GM12865 (cell line): ENCODE measurements around the gene ZFY.

Experiments used
- DNase-seq: peaks from one replicate; pipeline ENCODE4 v3.0.0; 2010; ENCODE audit warnings: low read depth
- H3K4me3 ChIP-seq: 2 replicates; pipeline ENCODE4 v1.5.1; 2011; ENCODE audit warnings: mild to moderate bottlenecking, low read depth, low read length, control low read depth
- TF ChIP-seq, protein P1 (sequence below): IDR thresholded peaks from 2 replicates; pipeline ENCODE4 v1.5.1; 2011; ENCODE audit warnings: low read length, control low read depth, low read depth, inconsistent platforms; ENCODE audit not compliant: insufficient read depth; ENCODE audit errors: missing control alignments

Gene ZFY

DNA sequence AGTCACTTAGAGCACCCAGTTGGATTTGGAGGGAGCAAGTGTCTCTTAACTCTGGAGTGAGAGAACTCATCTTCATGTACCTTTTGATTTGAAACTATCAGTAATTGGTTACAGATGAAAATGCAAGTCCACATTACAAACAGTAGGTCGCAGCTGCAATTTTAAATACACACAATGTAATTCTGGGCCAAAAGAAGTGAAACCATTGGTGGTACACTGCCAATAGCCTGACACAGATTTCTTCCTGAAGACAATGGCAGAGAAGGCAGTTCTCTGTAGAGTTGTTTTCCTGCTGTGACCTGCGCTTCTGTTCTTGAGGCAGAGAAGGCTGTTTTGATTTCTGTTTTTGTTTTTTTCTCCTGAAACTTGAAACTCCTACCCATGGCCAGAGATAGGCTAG is 86.0 kb downstream of the ZFY start:
- TF ChIP-seq, protein P1, sequence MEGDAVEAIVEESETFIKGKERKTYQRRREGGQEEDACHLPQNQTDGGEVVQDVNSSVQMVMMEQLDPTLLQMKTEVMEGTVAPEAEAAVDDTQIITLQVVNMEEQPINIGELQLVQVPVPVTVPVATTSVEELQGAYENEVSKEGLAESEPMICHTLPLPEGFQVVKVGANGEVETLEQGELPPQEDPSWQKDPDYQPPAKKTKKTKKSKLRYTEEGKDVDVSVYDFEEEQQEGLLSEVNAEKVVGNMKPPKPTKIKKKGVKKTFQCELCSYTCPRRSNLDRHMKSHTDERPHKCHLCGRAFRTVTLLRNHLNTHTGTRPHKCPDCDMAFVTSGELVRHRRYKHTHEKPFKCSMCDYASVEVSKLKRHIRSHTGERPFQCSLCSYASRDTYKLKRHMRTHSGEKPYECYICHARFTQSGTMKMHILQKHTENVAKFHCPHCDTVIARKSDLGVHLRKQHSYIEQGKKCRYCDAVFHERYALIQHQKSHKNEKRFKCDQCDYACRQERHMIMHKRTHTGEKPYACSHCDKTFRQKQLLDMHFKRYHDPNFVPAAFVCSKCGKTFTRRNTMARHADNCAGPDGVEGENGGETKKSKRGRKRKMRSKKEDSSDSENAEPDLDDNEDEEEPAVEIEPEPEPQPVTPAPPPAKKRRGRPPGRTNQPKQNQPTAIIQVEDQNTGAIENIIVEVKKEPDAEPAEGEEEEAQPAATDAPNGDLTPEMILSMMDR = no peak
- H3K4me3 ChIP-seq = no peak overlapping the region
- no peak for DNase-seq

DNA sequence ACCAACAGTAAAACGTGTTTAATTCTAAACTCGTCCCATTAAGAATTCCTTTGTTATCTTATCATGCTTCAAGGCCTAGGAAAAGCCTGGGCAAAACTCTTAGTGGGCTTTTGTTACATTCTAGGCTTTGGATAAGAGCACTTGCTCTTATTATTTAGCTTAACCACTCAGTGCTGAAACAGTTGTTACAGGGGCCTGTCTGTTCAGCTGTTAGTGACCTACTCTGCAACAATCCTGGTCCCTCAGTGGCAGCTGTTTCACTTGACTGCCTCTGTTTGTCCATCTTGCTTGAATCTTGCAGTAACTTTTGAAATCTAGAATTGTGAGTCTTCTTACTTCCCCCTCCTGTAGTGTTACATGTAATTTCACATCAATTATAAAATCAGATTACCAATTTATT is 88.4 kb downstream of the ZFY start:
- H3K4me3 ChIP-seq = no peak overlapping the region
- DNase-seq = no peak
- TF ChIP-seq, protein P1 = no peak

DNA sequence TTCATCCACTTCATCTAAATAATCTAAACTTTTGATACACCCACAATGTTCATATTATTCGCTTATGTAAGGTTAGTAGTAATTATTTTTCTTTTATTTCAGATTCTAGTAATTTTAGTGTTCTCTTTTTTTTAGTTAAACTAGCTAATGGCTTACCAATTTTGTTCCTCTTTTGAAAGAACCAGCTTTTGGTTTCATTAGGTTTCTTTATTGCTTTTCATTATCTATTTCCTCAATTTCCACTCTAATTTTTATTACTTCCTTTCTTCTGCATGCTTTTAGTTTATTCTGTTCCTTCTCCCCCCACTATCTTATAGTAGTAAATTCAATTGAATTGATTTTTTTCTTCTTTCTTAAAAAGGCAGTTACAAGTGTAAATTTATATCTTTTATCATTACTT is 90.2 kb downstream of the ZFY start:
- H3K4me3 ChIP-seq = no peak overlapping the region
- DNase-seq = no peak
- TF ChIP-seq, protein P1 = no peak
